Glutamatergic neuron (in vitro differentiated cells): ENCODE results near the gene IWS1. TPM values are rescaled to one million over a fixed set of nuclear protein-coding genes. Genes with fewer than 3 reads are reported as not detected.

Source experiments
- DNase-seq: peaks from one replicate; pipeline ENCODE4 v3.0.0; 2022
- H3K27ac Mint-ChIP-seq: one replicate; pipeline ENCODE4 v1.8.0; 2020; ENCODE audit warnings: mild to moderate bottlenecking, mixed read lengths, inconsistent platforms; ENCODE audit not compliant: unreplicated experiment
- H3K27me3 Mint-ChIP-seq: one replicate; pipeline ENCODE4 v1.8.0; 2020; ENCODE audit warnings: mild to moderate bottlenecking, moderate library complexity, mixed read lengths, inconsistent platforms; ENCODE audit not compliant: unreplicated experiment
- H3K36me3 Mint-ChIP-seq: one replicate; pipeline ENCODE4 v1.8.0; 2020; ENCODE audit warnings: mild to moderate bottlenecking, mixed read lengths, inconsistent platforms; ENCODE audit not compliant: unreplicated experiment
- H3K4me1 Mint-ChIP-seq: one replicate; pipeline ENCODE4 v1.8.0; 2020; ENCODE audit warnings: mild to moderate bottlenecking, low read depth, mixed read lengths, inconsistent platforms; ENCODE audit not compliant: unreplicated experiment
- H3K4me3 Mint-ChIP-seq: one replicate; pipeline ENCODE4 v1.8.0; 2020; ENCODE audit warnings: mild to moderate bottlenecking, mixed read lengths, inconsistent platforms; ENCODE audit not compliant: unreplicated experiment
- H3K9me3 Mint-ChIP-seq: one replicate; pipeline ENCODE4 v1.8.0; 2020; ENCODE audit warnings: mild to moderate bottlenecking, moderate library complexity, mixed read lengths, inconsistent platforms; ENCODE audit not compliant: unreplicated experiment
- total RNA-seq: library from RNA; stranded (reverse); fragmentation: NEBNext Ultra II Directional; extraction: Animal tissue kit (Norgen Biotek cat#: 25700); gene quantifications from one replicate; pipeline ENCODE4 v1.2.1, GENCODE V29; 2021; ENCODE audit not compliant: unreplicated experiment
- TF ChIP-seq, protein P1 (sequence below): fragments of 200-600 bp; sonication (generic); IDR thresholded peaks from one replicate; pipeline ENCODE4 v1.5.0; 2021; ENCODE audit not compliant: partially characterized antibody, unreplicated experiment

IWS1 gene
- total RNA-seq, 1 donor from 2014 or later: 46.1 TPM

DNA sequence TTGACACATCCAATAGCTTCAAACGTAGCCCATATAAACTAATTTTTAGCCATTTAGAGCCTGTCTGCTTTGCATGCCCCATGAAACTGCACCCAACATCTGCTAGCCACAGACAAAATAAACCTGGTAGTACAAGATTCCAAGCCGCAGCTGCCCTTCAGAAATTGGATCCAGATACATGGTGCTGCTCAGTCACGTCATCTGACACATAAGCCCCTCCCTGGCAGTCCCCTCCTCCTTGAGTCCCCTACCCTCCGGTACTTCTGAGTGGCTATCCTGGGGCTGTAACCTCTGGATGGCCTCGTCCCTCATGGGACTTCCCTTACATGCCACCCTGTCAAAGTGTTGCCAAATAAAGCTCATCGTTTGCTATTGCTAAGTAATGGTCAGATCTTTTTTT is 74.3 kb downstream of the IWS1 start:
- Mint-ChIP-seq H3K27me3 (peaks cover 2% of the 10 kb centered on the region), H3K4me1 (peaks cover 7% of the 10 kb centered on the region), H3K36me3 (no peaks in the 10 kb centered on the region), H3K9me3 (no peaks in the 10 kb centered on the region), H3K4me3 (no peak overlapping the region), H3K27ac (no peak overlapping the region)
- TF ChIP-seq, protein P1, sequence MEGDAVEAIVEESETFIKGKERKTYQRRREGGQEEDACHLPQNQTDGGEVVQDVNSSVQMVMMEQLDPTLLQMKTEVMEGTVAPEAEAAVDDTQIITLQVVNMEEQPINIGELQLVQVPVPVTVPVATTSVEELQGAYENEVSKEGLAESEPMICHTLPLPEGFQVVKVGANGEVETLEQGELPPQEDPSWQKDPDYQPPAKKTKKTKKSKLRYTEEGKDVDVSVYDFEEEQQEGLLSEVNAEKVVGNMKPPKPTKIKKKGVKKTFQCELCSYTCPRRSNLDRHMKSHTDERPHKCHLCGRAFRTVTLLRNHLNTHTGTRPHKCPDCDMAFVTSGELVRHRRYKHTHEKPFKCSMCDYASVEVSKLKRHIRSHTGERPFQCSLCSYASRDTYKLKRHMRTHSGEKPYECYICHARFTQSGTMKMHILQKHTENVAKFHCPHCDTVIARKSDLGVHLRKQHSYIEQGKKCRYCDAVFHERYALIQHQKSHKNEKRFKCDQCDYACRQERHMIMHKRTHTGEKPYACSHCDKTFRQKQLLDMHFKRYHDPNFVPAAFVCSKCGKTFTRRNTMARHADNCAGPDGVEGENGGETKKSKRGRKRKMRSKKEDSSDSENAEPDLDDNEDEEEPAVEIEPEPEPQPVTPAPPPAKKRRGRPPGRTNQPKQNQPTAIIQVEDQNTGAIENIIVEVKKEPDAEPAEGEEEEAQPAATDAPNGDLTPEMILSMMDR: no peak
- no peak for DNase-seq

DNA sequence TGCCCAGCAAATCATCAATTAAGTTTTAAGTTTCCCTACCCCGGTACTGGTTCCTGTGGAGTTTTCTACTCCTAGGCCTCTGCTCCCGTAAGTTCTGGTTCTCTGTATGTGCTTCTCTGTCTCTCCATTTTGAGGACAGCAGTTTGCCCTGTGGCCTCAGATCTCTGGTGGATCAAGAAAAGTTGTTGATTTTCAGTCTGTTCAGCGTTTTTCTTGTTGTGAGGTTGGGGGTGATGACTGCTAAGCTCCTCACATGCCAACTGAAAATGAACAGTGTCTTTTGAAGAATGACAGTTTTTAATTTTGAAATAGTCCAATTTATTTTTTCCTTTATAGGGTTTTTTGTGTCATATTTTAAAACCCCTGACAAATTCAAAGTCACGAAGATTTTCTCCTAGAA is 76.4 kb downstream of the IWS1 start:
- Mint-ChIP-seq H3K36me3 (peaks cover 3% of the 10 kb centered on the region), H3K9me3 (no peaks in the 10 kb centered on the region), H3K27me3 (no peaks in the 10 kb centered on the region), H3K4me3 (no peak overlapping the region), H3K27ac (no peak overlapping the region), H3K4me1 (peaks cover 3% of the 10 kb centered on the region)
- DNase-seq: no peak
- TF ChIP-seq, protein P1: no peak

DNA sequence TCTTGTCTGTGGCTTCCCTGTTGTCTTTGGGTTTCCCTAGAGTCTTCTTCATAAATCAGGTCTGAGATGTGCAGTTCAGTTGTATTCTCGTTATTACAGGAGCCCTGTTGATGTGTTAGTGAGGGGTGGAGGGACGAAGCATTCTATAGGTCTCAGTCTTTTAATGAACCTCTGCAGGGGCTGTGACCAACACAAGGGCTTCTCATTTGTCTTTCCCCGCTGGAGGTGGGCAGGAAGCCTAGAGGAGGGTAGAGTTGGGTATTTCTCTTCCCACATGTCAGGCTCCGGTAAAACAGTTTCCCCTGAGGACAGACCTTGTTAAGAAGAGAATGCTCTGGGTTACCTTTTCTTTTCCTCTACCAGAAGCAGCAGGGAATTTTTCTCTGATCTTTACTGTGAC is 76.9 kb downstream of the IWS1 start:
- H3K9me3 Mint-ChIP-seq: no peaks in the 10 kb centered on the region
- peaks cover 3% of the 10 kb centered on the region for H3K4me1 Mint-ChIP-seq
- H3K36me3 Mint-ChIP-seq: peaks cover 4% of the 10 kb centered on the region
- no peak overlapping the region for H3K27ac Mint-ChIP-seq
- TF ChIP-seq, protein P1: no peak
- H3K27me3 Mint-ChIP-seq: no peaks in the 10 kb centered on the region
- no peak for DNase-seq
- no peak overlapping the region for H3K4me3 Mint-ChIP-seq

DNA sequence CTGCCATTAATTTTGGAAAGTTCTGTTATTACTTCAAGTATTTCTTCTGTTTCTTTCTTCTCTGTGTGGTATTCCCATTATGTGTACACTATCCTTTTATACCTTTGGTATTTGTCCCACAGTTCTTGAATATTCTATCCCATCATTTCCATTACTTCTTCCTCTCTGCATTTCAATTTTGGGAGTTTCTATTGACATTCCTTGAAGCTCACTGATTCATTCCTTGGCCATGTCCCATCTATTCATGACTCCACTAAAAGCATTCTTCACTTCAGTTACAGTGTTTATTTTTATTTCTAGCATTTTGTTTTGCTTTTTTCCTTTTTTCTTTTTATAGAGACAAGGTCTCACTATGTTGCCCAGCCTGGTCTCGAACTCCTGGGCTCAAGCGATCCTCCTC is 77.8 kb downstream of the IWS1 start:
- Mint-ChIP-seq H3K4me3 (no peak overlapping the region), H3K4me1 (peaks cover 2% of the 10 kb centered on the region), H3K9me3 (no peaks in the 10 kb centered on the region), H3K27me3 (no peaks in the 10 kb centered on the region), H3K27ac (no peak overlapping the region), H3K36me3 (peaks cover 4% of the 10 kb centered on the region)
- no peak for DNase-seq
- TF ChIP-seq, protein P1: no peak

DNA sequence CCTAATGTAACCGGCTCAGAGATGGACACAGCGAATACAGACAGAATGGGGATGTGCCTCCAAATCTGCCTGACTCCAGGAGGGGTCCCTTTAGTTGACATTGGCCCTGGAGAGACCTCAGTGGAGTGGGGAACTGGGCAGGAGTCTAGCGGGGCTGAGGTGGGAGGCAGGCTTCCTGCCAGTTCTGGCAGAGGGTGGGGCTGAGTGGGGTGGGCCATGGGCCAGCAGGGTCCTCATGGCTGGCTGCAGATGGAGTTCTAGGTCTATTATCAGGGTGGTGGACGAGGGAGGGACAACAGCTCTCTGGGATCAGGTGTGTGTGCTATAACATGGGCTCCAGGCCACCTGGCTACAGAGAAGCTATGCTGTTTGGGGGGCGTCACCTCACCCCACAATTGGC is 86.9 kb downstream of the IWS1 start:
- DNase-seq: no peak
- peaks cover 6% of the 10 kb centered on the region for H3K4me1 Mint-ChIP-seq

More for the DNA sequence above, 86.9 kb downstream of the IWS1 start:
- Mint-ChIP-seq H3K9me3 (peaks cover 5% of the 10 kb centered on the region), H3K27ac (no peak overlapping the region), H3K4me3 (no peak overlapping the region), H3K27me3 (no peaks in the 10 kb centered on the region), H3K36me3 (peaks cover 7% of the 10 kb centered on the region)
- TF ChIP-seq, protein P1: no peak
